ENCODE measurements around the gene MACROD1. TPM values are rescaled to one million over a fixed set of nuclear protein-coding genes. Genes with fewer than 3 reads are reported as not detected.

Gene MACROD1
- total RNA-seq, 2 donors from 2014 or later = 24.7 to 65.4 TPM

DNA sequence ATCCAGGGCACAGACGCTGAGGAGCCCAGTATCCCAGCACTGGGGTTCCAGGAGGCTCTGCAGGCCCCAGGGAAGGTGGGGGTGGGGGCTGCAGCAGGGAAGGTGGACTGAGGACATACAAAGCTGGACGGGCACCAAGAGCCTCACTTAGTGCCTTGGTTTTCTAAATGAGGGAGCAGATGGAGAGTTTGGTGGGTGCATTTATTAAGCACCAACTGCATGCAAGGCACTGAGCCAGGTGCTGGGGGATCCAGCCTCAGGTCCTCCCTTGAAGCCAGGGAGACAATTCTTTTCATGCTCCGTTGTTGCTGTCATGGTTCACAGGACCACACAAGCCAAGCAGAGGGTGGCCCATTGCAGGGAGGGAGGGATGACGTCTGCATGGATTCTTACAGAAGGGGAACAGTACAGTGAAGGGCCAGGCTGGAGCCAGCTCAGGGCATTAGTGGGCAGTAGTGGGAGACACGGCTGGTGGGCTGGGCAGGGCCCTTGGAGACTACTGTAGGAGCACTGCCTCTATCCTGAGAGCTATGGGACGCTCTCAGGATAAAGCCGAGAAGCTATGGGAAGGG lies 65.0 kb downstream of the MACROD1 start:
- Histone ChIP-seq H3K36me3 (replicated peaks in 1 of 2; ENCODE audit: insufficient read depth in 1 of 2, low read depth in 2 of 2) (no peaks in the 10 kb centered on the region), H3K9me3 (no peaks in the 10 kb centered on the region), H3K4me1 (no peaks in the 10 kb centered on the region), H3K27me3 (no peaks in the 10 kb centered on the region), H3K4me3 (no peak overlapping the region), H3K27ac (no peak overlapping the region)
- 96 to 97% methylated on average over 3 to 7 of the region's 7 CpGs for WGBS, 2 donors
- ATAC-seq = no peak
- no peak for DNase-seq
- TF ChIP-seq, protein P1, sequence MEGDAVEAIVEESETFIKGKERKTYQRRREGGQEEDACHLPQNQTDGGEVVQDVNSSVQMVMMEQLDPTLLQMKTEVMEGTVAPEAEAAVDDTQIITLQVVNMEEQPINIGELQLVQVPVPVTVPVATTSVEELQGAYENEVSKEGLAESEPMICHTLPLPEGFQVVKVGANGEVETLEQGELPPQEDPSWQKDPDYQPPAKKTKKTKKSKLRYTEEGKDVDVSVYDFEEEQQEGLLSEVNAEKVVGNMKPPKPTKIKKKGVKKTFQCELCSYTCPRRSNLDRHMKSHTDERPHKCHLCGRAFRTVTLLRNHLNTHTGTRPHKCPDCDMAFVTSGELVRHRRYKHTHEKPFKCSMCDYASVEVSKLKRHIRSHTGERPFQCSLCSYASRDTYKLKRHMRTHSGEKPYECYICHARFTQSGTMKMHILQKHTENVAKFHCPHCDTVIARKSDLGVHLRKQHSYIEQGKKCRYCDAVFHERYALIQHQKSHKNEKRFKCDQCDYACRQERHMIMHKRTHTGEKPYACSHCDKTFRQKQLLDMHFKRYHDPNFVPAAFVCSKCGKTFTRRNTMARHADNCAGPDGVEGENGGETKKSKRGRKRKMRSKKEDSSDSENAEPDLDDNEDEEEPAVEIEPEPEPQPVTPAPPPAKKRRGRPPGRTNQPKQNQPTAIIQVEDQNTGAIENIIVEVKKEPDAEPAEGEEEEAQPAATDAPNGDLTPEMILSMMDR (IDR thresholded peaks at IDR 0.05) = no peak
- TF ChIP-seq POLR2A (IDR thresholded peaks at IDR 0.05) = no peak
- intact Hi-C loops (cut with DNase I) = no loop called here

DNA sequence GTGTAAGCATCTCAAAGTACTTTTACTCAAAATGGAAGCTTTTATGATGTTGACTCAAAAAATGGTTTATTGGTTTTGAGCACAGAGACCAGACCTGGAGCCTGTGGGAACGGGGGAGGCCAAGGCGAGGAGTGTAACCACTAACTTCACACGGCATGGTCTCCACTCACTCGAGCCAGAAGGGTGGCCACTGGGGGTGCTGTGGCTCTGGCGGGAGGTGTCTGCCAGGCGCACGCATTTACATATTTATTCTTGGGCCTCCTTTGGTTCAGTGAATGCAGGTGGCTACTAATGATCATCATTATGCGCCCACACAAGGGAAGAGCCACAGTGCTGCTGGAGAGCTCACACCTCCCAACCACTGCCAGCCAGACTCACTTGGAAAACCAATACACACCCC lies 65.6 kb downstream of the MACROD1 start:
- DNase-seq = no peak
- TF ChIP-seq POLR2A (IDR thresholded peaks at IDR 0.05) = no peak
- TF ChIP-seq, protein P1 (IDR thresholded peaks at IDR 0.05) = no peak

DNA sequence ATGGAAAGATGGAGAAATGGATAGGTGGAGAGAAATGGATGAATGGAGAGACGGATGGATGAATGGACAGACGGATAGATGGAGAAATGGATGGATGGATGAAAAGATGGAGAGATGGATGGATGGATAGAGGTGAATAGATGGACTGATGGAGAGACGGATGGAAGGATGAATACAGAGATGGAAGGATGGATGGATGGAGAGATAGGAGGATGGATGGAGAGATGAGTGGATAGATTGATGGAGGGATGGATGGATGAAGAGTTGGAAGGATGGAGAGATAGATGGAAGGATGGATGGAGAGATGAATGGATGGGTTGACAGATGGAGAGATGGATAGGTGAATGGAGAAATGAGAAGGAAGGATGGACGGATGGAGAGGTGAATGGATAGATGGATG lies 66.5 kb downstream of the MACROD1 start:
- 93 to 97% methylated on average over 4 of the region's 4 CpGs for WGBS, 2 donors
- Histone ChIP-seq H3K9me3 (no peaks in the 10 kb centered on the region), H3K27ac (no peak overlapping the region), H3K27me3 (no peaks in the 10 kb centered on the region), H3K36me3 (replicated peaks in 1 of 2; ENCODE audit: insufficient read depth in 1 of 2, low read depth in 2 of 2) (no peaks in the 10 kb centered on the region), H3K4me3 (no peak overlapping the region), H3K4me1 (peaks cover 5% of the 10 kb centered on the region)
- no peak for DNase-seq
- intact Hi-C loops (cut with DNase I) = no loop called here
- TF ChIP-seq POLR2A (IDR thresholded peaks at IDR 0.05) = no peak
- TF ChIP-seq, protein P1 (IDR thresholded peaks at IDR 0.05) = no peak
- no peak for ATAC-seq

More for the DNA sequence above, 65.6 kb downstream of the MACROD1 start:
- H3K4me3 ChIP-seq = no peak overlapping the region
- H3K27me3 ChIP-seq = no peaks in the 10 kb centered on the region
- H3K36me3 ChIP-seq (replicated peaks in 1 of 2; ENCODE audit: insufficient read depth in 1 of 2, low read depth in 2 of 2) = no peaks in the 10 kb centered on the region
- H3K4me1 ChIP-seq = peaks cover 2% of the 10 kb centered on the region
- intact Hi-C loops (cut with DNase I) = no loop called here
- ATAC-seq = no peak
- H3K9me3 ChIP-seq = no peaks in the 10 kb centered on the region
- H3K27ac ChIP-seq = no peak overlapping the region
- 91 to 96% methylated on average over 7 to 8 of the region's 8 CpGs for WGBS, 2 donors

DNA sequence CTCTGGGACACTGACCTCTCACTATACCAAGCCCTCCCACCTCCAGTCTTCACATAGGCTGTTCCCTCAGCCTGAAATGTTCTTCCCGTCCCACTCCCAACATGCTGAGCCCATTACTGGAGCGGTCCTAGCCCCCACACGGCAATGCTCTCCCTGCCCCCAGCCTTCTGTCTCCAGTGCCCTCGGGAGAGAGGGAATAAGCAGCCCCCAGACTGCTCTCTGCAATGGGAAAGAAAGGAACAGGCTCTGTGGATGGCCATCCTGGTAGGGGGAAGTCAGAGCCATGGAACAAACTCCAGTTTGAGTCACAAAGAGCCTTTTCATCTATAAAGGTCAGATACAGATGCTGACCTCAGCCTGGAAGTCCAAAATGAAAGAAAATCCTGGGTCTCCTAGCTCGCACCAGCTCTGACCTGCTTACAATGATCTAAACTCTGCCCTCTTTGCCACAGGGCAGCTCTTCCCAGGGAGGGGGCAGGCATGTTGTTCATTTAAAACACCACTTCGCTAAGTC lies 67.5 kb downstream of the MACROD1 start:
- H3K4me1 ChIP-seq = peaks cover 13% of the 10 kb centered on the region
- no peaks in the 10 kb centered on the region for H3K27me3 ChIP-seq
- no peaks in the 10 kb centered on the region for H3K9me3 ChIP-seq
- intact Hi-C loops (cut with DNase I) = no loop called here
- no peak for TF ChIP-seq POLR2A (IDR thresholded peaks at IDR 0.05)
- TF ChIP-seq, protein P1 (IDR thresholded peaks at IDR 0.05) = no peak
- no peak for ATAC-seq
- WGBS, 2 donors = 85 to 89% methylated on average over 6 of the region's 6 CpGs
- no peak overlapping the region for H3K27ac ChIP-seq
- H3K4me3 ChIP-seq = no peak overlapping the region
- no peak for DNase-seq
- no peaks in the 10 kb centered on the region for H3K36me3 ChIP-seq (replicated peaks in 1 of 2; ENCODE audit: insufficient read depth in 1 of 2, low read depth in 2 of 2)
